HepG2 (cell line): ENCODE results near the gene PRCD.

ENCODE experiments used
- AHR ChIP-seq: IDR thresholded peaks from 2 replicates; pipeline ENCODE4 v1.6.1; 2018; ENCODE audit warnings: missing genetic modification reagents, missing compliant biosample characterization
- DRAP1 ChIP-seq: IDR thresholded peaks from 2 replicates; pipeline ENCODE4 v1.6.1; 2016; ENCODE audit warnings: missing genetic modification reagents, missing compliant biosample characterization
- HNF4A ChIP-seq: sonication (generic); formaldehyde crosslinking; IDR thresholded peaks from 2 replicates; pipeline ENCODE4 v1.4.0; 2020; ENCODE audit warnings: missing genetic modification reagents
- MIER2 ChIP-seq: IDR thresholded peaks from 2 replicates; pipeline ENCODE4 v1.6.1; 2016; ENCODE audit warnings: missing biosample characterization, missing genetic modification reagents
- NCOA2 ChIP-seq: sonication (generic); formaldehyde crosslinking; IDR thresholded peaks from 2 replicates; pipeline ENCODE4 v1.8.0; 2022; ENCODE audit warnings: inconsistent platforms
- PAX8 ChIP-seq: sonication (generic); formaldehyde crosslinking; IDR thresholded peaks from 2 replicates; pipeline ENCODE4 v1.8.0; 2022; ENCODE audit warnings: mild to moderate bottlenecking, missing genetic modification reagents, borderline replicate concordance
- PBX3 ChIP-seq: sonication (generic); formaldehyde crosslinking; IDR thresholded peaks from 2 replicates; pipeline ENCODE4 v1.8.1; 2023; ENCODE audit warnings: missing genetic modification reagents, inconsistent platforms, borderline replicate concordance
- RNF2 ChIP-seq: fragments of 450-650 bp; conservative IDR thresholded peaks from 2 replicates; pipeline ENCODE4 v1.6.1; 2016; ENCODE audit warnings: low read depth
- SAFB2 ChIP-seq: sonication (generic); formaldehyde crosslinking; IDR thresholded peaks from 2 replicates; pipeline ENCODE4 v1.5.1; 2020; ENCODE audit warnings: missing genetic modification reagents, low read depth, mild to moderate bottlenecking, borderline replicate concordance
- THAP9 ChIP-seq: sonication (generic); formaldehyde crosslinking; IDR thresholded peaks from 2 replicates; pipeline ENCODE4; 2020; ENCODE audit warnings: missing genetic modification reagents, mild to moderate bottlenecking, borderline replicate concordance
- USF2 ChIP-seq, 2 experiments: sonication (generic) in 1 of 2; formaldehyde crosslinking in 1 of 2; IDR thresholded peaks; 2 replicates each; pipeline versions ENCODE4 v1.5.1 to v1.6.1; 2011 to 2020; ENCODE audit warnings: borderline replicate concordance in 1 of 2, low read depth in 1 of 2, low read length in 1 of 2, mild to moderate bottlenecking in 1 of 2, missing genetic modification reagents in 1 of 2, moderate library complexity in 1 of 2
- XBP1 ChIP-seq: sonication (generic); formaldehyde crosslinking; IDR thresholded peaks from 2 replicates; pipeline ENCODE4 v1.5.0; 2020; ENCODE audit warnings: missing genetic modification reagents
- ZEB1 ChIP-seq: IDR thresholded peaks from 2 replicates; pipeline ENCODE4 v1.6.1; 2012; ENCODE audit warnings: mild to moderate bottlenecking, low read depth, inconsistent platforms; ENCODE audit not compliant: insufficient replicate concordance
- ZNF121 ChIP-seq: sonication (generic); formaldehyde crosslinking; IDR thresholded peaks from 2 replicates; pipeline ENCODE4 v1.5.0; 2020; ENCODE audit warnings: mild to moderate bottlenecking, missing genetic modification reagents

GRCh38 chr17:76594690-76595089 is 54.8 kb downstream of the PRCD start:
- TF ChIP-seq MIER2 (CRISPR knock-in tag) (no peak), THAP9 (no peak), PBX3 (CRISPR knock-in tag) (no peak), ZEB1 (no peak), RNF2 (no peak), DRAP1 (CRISPR knock-in tag) (no peak), XBP1 (CRISPR knock-in tag) (no peak), ZNF121 (CRISPR knock-in tag) (no peak), PAX8 (CRISPR knock-in tag) (no peak), NCOA2 (CRISPR knock-in tag) (no peak), AHR (no peak), HNF4A (CRISPR knock-in tag) (no peak), USF2 (IDR thresholded peaks at IDR 0.05; ENCODE audit: low read depth, low read length) (no peak), USF2 (CRISPR knock-in tag; IDR thresholded peaks at IDR 0.05; ENCODE audit: borderline replicate concordance) (no peak), SAFB2 (CRISPR knock-in tag) (no peak)
